ELF-1 (cell line): Measurements from ENCODE around the gene ISYNA1.

Experiments
- DNase-seq: peaks from one replicate; pipeline ENCODE4 v3.0.0-alpha.2; 2016; ENCODE audit warnings: low read depth, low spot score

Gene ISYNA1

DNA sequence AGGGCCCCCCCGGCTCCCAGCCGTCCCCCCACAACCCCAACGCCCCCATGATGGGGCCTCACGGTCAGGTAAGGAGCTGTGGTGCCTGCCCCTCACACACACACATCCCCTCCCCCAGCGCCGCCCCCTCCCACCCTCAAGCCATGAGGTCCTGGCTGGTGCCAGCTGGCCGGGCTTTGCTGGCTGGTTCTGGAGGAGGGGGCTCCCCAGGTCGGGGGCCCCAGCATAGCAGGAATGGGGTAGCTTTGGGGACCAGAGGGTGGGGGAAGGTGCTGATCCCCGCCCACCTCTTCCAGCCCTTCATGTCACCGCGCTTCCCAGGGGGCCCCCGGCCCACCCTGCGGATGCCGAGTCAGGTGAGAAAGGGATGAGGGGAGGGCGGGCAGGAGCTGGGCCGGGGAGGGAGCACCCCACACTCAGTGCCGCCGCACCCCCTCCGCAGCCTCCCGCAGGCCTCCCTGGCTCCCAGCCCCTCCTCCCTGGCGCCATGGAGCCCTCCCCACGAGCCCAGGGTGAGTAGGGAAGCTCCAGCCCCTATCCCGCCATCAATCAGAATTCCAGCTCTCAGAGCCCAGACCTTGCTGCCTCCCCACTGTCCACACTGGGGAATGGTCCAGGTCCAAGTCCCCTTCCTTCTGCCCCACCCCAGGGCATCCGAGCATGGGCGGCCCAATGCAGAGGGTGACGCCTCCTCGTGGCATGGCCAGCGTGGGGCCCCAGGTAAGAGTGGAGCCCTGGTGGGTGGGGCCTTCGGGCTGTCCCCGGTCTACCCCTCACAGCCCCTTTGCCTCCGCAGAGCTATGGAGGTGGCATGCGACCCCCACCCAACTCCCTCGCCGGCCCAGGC is 6.4 kb downstream of the ISYNA1 start:
- no peak for DNase-seq

DNA sequence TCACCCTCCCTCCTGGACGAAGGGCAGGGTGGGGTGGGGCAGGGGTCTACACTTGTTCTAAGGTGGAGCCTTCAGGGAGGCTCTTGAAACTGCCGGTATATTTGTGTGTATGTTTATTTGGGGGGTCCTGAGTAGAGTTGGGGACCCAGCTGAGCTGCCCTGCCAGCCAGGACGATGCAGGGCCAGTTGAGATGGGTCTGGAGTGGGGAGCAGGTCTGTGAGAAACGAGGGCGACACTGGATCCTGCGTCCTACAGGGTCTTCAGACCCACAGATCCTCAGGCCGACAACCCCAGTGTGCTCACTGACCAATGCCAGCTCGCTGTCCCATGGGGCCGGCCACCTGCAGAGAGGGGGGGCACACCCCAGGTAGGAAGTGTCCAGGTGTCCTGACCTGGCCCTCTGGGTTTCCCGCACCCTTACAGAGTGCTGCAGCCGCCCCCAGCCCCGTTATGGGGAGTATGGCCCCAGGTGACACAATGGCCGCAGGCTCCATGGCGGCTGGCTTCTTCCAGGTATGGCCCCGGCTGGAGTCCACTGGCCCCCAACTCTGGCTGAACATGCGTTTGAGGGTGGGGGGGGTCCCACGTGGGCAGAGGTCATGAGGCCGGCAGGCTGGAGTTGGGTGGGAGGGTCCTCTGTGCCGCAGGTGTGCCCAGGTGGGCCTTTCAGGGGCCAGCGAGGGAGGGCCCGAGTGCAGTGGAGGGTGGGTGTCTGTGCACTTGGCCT is 7.4 kb downstream of the ISYNA1 start:
- no peak for DNase-seq

DNA sequence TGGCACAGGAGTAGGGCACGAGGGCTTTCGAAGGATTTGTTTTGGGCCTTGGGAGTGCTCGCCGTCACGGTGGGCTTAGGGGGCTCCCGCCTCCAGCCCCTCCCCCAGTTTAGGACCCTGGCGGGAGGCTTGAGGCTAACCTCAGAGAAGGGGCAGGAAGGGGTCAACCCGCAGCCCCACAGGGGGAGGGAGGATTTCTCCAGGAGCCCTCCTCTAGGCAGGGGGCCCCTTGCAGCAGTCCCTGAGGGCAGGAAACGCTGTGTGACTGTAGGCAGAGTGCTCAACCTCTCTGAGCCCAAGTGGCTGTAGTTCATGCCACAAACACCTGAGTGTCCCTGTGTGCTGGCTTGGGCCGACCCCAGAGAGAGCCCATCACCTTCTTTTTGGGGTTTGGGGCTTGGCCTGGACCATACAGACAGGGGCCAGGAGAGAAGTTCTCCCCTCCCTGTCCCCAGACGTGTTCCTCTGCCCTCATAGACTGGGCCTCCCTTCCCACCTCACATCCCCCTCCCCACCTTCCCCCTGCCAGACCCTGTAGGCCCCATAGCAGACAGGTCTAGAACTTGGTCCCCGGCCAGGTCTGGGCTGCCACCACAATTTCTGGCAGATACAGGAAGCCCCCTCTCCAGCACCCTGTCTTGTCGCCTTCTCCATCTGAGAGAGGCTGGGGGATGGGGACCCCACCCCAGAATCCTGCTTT is 8.1 kb downstream of the ISYNA1 start:
- no peak for DNase-seq

DNA sequence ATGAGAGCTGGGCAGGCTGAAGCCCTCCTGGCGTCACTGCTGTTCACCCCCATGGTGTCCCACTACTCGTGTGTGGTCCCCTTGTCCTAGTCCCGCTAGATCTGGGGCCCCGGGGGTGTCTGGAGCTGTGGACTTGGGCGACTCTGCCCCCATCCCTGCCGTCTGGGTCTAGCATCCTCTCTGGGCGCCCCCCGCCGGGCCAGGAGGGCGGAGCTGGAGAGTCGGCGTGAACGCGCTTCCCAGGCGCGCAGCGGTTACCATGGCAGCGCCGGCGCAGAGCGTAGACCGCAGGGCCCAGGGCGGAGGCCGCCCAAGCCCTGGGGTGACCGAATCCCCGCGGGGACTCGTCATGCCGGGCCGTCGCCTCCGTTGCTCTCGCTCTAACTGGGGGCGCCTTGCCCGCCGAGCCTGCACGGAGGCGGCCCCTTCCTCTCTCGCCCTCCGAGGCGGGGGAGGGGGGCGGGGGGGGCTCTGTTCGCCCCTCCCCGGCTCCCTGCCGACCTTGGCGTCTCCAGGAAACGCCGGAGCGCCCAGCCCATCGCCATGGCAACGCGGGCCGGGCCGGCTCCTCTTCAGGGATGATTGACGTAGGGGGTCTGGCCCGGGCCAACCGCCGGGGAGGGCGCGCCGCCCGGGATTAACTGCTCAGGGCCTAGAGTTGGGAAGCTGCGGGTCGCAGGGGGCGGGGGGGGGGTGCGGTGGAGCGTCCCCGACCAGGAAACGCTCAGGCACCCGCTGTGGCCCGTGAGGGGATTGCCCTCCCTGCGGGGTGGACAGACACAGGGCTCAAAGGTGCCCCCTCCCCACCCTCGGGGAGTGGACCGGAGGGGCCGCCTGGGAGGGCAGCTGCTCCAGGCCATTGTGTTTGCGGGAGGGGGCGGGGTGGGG is 8.9 kb downstream of the ISYNA1 start:
- peak; percentile 95 for DNase-seq

DNA sequence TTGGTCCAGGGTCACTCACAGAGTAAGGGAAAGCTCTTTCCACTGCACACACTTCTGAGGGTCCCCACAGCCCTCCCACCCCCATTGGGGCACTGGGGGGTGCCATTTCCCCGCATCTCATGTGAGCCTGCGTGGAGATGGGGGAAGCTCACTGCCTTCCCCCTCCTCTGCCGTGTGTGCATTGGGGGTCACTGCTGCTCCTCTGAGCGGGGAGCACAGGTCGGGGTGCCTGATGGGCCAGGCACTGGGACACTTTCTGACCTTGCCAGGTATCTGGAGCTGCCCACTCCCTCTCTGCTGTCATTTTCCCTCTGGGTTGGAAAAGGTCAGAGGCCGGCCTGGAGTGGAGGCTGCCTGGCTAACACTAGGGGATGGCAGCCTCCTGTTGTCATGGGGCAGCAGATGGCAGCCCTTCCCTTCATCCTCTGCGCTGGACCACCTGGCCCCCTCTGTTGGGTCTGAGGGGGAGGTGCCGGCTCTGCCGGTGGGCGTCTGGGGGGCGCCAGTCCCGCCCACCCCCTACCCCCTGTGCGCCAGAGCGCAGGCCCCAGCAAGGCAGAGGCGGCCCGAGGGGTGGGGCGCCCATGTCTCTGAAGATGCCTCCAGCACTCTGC is 9.7 kb downstream of the ISYNA1 start:
- no peak for DNase-seq

DNA sequence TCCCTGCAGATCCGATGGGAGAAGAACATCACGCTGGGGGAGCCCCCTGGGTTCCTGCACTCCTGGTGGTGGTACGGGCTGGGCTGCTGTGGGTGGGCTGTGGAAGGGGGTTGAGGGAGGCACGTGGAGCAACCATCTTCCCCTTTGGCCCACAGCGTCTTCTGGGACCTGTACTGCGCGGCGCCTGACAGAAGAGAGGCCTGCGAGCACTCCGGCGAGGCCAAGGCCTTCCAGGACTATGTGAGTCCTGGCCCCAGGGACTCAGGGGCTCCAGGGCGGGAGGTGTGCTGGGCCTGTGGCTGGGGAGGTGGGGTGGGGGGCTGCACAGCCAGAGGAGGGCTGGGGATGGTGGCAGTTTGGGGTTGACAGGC is 10.2 kb downstream of the ISYNA1 start:
- DNase-seq, result no peak

DNA sequence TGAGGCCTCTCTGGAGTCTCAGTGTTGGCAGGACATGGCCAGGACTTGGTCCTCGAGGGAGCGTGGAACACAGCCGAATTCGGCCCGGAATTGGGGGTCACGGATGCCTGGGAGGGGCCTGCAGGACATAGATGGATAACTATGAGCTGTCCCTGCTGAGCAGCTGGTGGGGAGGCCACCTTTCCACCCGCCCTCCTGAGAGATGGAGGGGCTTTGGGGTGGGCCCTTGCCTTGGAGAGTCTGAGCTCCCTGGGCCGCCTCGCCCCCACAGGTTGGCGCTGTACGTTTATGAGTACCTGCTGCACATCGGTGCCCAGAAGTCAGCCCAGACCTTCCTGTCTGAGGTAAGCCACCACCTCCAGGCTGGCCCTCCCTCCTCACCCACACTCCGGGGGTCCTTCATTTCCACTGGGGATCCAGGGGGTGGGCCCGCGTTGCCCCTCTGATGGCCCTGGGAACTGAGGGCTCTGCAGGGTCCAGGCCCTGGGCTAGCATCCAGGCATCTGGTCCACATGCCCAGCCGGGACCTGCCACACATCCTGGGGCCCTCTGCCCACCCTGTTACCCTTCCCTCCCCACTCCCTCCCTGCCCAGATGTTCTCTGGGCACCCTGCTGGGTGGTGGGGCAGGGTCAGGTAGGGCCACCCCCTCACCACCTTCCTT is 10.7 kb downstream of the ISYNA1 start:
- DNase-seq, result no peak

DNA sequence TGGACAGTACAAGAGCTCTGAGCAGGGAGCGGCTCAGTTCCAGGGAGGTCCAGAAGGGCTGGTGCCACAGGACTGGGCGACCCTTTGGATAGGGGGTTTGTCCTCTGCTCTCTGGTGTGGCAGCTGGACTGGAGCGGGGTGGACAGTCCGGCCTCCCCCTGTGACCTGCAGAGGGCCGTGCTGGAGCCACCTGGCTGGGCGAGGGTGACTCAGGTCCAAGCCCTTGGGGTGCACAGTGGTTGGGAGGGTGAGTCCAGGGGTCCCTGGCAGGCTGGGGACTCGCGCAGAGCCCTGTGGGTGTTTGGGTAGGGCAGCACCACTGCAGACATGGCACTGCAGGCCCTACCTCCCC is 11.5 kb downstream of the ISYNA1 start:
- DNase-seq, result no peak

DNA sequence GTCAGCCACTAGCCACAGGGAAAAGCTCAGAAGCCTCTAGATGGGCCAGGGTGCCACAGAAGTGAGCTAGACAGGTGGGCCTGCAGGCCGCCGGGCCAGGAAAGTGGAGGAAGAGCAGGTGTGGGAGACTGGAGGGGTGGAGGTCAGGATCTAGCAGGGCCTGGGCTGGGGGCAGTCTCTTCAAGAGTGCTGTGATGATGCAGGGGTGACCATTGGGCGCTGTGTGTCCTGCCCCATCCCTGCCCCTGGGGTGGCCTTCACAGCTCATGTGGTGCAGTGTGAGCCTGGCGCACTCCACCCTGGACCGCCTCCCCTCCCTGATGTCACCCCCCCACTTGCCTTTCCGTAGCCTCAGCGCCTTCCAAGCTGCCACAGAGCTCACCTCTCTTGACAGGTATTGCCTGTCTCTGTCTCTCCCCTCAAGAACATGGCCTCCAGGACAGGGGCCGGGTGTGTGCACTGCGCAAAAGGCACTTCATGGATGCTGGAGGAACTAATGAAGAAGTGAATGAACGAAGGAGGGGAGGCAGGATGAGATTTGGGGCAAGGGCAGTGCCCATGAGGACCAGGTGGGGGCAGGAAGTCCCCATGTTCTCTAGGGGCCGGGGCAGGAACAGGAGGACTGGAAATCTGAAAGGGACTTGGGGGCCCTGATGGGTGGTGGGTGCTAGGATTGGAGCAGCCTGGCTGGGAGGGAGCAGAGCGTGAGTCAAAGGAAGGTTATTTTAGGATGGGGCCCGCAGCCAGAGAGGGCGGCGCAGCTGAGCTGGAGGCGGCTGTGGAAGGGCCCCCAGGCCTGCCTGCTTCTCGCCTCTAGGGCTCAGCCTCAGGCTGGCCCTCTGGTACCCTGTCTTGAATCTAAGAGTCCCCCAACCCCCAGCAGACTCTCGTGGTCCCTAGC is 12.2 kb downstream of the ISYNA1 start:
- DNase-seq, result no peak

DNA sequence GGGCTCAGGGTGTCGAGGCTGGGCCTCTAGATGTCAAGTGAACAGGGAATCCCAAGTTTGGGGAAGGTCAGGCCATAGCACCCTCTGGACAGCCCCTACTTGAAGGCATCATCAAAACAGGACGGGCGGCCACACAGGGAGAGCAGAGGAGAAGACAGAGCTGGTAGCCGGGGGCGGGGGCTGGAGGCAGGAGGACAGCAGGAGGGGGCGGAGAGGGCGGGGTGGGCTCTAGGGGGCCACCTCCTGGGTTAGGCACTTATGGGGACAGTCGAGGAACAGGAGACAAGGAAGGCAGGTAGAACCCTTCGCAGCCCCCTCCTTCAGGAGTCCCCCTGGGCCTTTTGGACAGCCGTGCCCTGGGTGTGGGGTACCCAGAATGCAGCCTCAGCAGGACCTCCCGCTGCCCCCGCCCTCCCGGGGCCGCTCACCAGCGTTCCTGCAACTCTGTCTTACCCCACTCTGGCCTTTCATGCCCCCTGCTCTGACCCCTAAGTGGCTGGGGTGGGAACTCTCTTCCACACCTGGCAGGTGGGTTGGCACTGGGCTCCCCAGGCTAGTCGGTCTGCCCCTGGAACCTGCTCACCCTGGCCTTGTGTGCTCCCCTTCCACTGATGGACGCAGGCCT is 12.9 kb downstream of the ISYNA1 start:
- no peak for DNase-seq

DNA sequence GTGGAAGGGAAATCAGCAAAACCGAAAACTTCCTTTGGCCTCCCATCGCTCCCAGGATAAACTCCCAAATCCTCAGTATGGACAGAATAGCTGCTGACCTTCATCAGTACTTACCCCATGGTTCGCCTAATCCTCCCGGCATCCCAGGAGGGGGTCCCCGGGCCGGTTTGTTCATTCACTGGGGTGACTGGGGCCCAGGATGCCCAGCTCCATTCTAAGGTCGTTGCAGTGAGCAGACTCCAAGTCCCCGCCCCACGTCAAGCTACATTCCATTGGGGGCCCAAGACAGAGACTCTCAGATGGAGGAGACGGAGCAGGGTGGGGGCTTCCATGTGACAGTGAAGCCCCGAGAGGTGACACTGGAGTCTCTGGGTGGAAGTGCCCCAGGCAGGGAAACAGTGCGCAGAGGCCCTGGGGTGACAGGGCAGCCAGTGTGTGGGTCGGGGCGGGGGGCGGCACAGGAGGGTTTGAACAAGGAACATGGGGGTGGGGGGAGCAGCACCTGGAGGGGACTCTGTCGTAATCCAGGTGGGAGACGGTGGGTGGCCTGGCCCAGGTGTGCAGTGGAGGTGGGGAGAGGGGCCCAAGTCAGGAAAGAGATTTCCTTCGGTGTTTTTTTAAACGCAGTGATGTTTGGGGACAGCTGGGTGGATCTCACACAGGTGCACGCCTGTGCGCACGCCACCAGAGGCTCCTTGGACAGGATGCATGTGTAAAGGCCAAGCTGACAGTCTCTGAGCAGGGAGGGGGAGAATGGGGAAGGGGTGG is 13.6 kb downstream of the ISYNA1 start:
- no peak for DNase-seq

DNA sequence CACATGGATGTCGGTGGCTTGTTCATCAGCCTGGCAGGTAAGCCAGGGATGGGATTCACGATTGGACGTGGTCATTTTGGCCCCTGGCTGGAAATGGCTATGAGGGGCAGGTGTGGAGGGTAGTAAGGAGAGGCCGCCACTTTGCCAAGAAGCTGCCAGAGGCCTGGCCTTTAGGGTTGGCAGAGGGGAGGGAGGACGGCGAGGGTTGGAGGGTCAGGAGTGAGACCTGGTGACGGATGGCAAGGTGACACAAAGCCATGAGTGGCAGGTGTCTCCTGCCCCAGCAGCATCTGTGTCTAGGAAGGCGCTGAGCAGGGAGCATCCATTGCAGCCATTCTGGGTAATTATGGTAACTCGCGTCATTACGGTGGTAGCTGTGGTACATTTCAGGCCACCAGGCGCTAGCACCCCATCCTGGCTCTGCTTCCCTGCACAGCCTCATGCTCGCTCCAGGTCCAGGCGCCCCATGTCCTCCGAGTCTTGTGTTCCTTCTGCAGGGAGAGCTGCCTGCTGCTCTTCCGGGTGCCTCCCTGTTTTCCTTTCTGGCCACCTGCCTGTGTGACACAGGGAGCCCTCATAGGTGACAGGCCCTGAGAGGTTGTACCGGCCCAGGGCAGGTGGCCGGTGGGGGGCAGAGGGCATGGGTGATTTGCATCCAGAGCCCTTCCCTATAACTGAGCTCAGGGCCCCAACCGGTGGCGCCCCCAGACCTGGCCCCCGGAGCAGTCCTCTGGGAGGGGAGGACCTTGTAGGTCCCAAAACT is 14.5 kb downstream of the ISYNA1 start:
- DNase-seq, result no peak

DNA sequence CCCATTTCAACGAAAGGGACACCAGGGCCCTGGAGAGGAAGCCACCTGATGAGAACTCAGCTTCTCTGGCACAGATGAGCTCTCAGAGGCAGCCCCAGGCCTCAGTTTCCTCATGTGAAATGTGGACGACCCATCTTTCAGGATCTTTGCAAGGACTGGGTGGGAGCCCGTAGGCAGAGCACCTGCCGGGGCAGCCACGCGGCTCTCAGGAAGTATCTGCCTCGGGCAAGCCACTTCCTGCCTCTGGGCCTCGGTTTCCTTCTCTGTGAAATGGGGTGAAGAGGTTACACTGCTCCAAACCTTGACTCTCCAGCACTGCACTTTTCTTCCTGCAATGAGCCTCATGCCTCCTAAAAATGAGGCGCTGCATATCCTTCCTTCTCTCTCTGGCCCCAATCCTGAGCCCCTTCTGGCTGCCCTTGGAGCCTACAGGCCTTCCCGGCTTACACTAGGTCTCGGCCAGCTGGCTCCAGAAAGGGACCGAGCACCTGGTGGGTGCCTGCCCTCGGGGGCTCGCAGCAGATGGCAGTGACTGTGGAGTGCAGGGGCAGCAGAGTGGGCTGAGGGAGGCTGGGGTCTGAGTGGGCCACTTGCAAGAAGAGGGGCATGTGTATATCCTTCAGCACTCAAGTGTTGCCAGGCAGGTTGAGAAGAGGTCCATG is 15.3 kb downstream of the ISYNA1 start:
- DNase-seq, result no peak

DNA sequence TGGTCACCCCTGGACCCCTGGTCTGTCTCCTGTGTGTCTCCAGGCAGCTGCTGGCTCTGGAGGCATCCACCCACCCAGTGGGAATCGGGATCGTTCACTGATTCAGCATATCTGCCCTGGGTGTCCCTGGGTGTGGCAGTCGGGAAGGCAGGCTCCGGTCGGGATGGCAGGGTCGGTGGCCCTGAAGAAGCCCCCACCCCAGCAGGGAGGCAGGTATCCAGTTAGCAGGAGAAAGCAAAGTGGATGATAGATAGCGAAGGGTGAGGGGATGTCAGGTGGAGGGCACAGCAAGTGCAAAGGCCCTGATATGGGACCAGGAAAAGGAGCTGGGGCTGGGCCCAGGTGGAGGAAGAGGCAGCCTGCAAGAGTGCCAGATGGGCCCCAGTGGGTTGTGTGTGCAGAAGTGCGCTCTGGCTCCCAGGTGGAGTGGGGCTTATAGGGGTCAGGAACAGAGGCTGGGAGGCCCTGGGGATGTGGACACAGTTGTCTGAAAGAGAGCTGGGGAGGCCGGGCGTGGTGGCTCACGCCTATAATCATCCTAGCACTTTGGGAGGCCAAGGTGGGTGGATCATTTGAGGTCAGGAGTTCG is 16.5 kb downstream of the ISYNA1 start:
- no peak for DNase-seq

DNA sequence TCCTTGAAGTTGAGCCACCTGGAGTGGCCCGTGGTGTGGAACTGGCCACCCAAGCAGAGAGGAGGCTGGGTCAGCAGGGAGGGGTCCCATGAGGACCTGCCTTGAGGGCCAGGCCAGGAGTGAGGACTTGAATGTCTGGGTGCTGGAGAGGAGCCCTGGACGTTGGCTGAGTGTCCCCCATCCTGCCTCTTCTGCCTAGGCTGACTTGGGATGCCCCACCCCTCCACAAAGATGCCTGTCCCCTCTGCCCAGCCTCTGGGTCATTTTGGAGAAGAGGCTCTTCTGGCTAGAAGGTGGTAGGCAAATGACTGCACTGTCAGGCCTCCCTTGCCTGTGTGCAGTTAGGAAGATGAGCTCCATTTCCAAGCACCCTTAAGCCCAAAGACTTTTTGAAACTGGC is 17.0 kb downstream of the ISYNA1 start:
- DNase-seq, result no peak

DNA sequence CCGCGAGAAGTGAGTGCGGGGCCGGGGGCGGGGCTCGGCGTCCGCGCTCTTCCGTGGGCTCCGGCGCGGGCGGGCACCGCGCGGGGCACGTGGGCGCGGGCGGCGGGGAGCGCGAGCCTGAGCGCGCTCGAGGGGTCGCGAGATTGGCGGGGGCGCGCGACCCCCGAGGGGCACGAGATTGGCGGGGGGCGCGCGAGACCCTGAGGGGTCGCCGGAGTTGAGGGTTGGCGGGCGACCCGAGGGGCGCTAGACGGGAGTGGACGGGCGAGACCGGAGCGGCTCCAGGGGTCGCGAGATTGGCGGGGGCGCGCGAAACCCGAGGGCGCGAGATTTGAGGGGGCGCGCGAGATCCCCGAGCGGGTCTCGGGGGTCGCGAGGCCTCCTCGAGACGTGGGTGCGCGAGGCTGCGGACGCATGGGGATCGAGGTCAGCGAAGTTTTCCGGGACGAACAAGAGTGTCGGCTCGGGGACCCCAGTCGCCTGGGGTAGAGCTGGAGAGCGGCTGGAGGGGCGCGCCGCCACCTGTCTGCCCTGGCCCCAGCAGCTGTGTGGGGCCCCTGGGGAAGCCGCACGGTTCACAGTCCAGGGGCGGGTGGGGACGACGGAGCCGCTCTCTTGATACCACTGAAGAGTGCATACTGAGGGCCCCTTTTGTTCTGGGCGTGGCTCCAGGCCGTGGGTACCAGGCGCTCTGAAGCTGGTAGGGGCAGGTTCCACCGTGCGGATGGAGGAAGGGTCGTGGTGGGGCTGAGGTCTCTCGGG is 18.1 kb downstream of the ISYNA1 start:
- DNase-seq, result no peak
